ENCODE results near the gene PRF1. TPM values are rescaled to one million over a fixed set of nuclear protein-coding genes. Genes with fewer than 3 reads are reported as not detected.
"Not testable (repeated sequence)": the region's sequence is repeated elsewhere in the genome, so short reads cannot be mapped to it uniquely, and the experiment has no call there.

PRF1 gene
- total and polyA plus RNA-seq, 2 donors (not counting 1 experiment from before 2014, with no cell fraction given), result 1.0 to 1.9 TPM

- no peaks in the 10 kb centered on the region for H3K36me3 ChIP-seq (replicated peaks in 1 of 2; ENCODE audit: control extremely low read depth in 1 of 2, control insufficient read depth in 1 of 2, extremely low read depth in 1 of 2, insufficient read depth in 2 of 2, low read length in 1 of 2)
- ChIA-PET CTCF (no interaction called here), POLR2A (no interaction called here)
- no peaks in the 10 kb centered on the region for H3K4me1 Mint-ChIP-seq
- no peaks in the 10 kb centered on the region for H3K4me1 ChIP-seq (ENCODE audit: control insufficient read depth in 2 of 2, insufficient read depth in 2 of 2, low read length in 2 of 2)
- H3K27me3 Mint-ChIP-seq, result peaks cover 14% of the 10 kb centered on the region
- H4K20me1 ChIP-seq (ENCODE audit: control insufficient read depth, insufficient read depth, low read length, poor library complexity, severe bottlenecking), result no peaks in the 10 kb centered on the region
- intact Hi-C loops (cut with micrococcal nuclease), result no loop called here
- no peak overlapping the region for H3K27ac ChIP-seq (ENCODE audit: low read length in 2 of 2)
- peaks cover 2 to 13% (median 6%) of the 10 kb centered on the region in 3 donors for H3K9me3 ChIP-seq (ENCODE audit: control extremely low read depth in 1 of 3, control insufficient read depth in 2 of 3, insufficient read depth in 1 of 3, low read length in 2 of 3)
- no peaks in the 10 kb centered on the region for H3K79me2 ChIP-seq (ENCODE audit: control insufficient read depth, insufficient read depth, low read length)
- DNase-seq (no peak), ATAC-seq (ENCODE audit: low read depth) (no peak)
- WGBS (ENCODE audit: insufficient coverage), result 84% methylated on average over 3 of the region's 4 CpGs
- H3K9ac ChIP-seq (ENCODE audit: low read length), result no peak overlapping the region
- no peaks in the 10 kb centered on the region for H3K27me3 ChIP-seq (replicated peaks in 1 of 4; ENCODE audit: control extremely low read depth in 1 of 4, control insufficient read depth in 3 of 4, insufficient read depth in 4 of 4, low read length in 3 of 4)
- H3K27ac Mint-ChIP-seq, result no peak overlapping the region
- no peak overlapping the region for H3K4me2 ChIP-seq (replicated peaks; ENCODE audit: low read depth, low read length, poor library complexity, severe bottlenecking)
- no peak overlapping the region for H2AFZ ChIP-seq (ENCODE audit: insufficient read depth, low read depth, low read length, poor library complexity, severe bottlenecking)
- H3K4me3 ChIP-seq (ENCODE audit: control extremely low read depth in 1 of 5, extremely low read depth in 1 of 5, insufficient read depth in 1 of 5, low read depth in 2 of 5, low read length in 4 of 5), result no peak overlapping the region
- H3K4me3 Mint-ChIP-seq, result no peak overlapping the region
- H3K9me3 Mint-ChIP-seq (ENCODE audit: insufficient read depth), result peaks cover 2% of the 10 kb centered on the region
- TF ChIP-seq EZH2 (IDR thresholded peaks at IDR 0.05; ENCODE audit: borderline replicate concordance, insufficient read depth, low read depth, low read length, poor library complexity, severe bottlenecking) (no peak), CTCF (IDR thresholded peaks at IDR 0.05) (no peak)
Observed at GRCh38 chr10:70634011-70634410, 31.5 kb upstream of the PRF1 start.

DNA sequence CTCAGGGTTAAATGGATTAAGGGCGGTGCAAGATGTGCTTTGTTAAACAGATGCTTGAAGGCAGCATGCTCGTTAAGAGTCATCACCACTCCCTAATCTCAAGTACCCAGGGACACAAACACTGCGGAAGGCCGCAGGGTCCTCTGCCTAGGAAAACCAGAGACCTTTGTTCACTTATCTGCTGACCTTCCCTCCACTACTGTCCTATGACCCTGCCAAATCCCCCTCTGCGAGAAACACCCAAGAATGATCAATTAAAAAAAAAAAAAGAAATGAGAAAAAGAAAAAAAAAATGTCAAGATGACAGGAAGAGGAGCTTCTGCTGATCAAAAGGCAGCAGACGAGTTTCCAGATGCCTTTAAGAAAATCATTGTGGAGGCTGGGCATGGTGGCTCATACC is 29.2 kb upstream of the PRF1 start:
- H4K20me1 ChIP-seq (ENCODE audit: control insufficient read depth, insufficient read depth, low read length, poor library complexity, severe bottlenecking); H3K4me1 ChIP-seq (ENCODE audit: control insufficient read depth in 2 of 2, insufficient read depth in 2 of 2, low read length in 2 of 2); ATAC-seq (ENCODE audit: low read depth); H3K27me3 ChIP-seq (replicated peaks in 1 of 4; ENCODE audit: control extremely low read depth in 1 of 4, control insufficient read depth in 3 of 4, insufficient read depth in 4 of 4, low read length in 3 of 4); H3K4me1 Mint-ChIP-seq; H3K4me3 Mint-ChIP-seq; H3K27ac Mint-ChIP-seq; H3K36me3 ChIP-seq (replicated peaks in 1 of 2; ENCODE audit: control extremely low read depth in 1 of 2, control insufficient read depth in 1 of 2, extremely low read depth in 1 of 2, insufficient read depth in 2 of 2, low read length in 1 of 2); H3K27ac ChIP-seq (ENCODE audit: low read length in 2 of 2); H3K4me2 ChIP-seq (replicated peaks; ENCODE audit: low read depth, low read length, poor library complexity, severe bottlenecking); H3K79me2 ChIP-seq (ENCODE audit: control insufficient read depth, insufficient read depth, low read length); POLR2A ChIA-PET; CTCF ChIA-PET; DNase-seq; H3K9ac ChIP-seq (ENCODE audit: low read length); intact Hi-C loops (cut with micrococcal nuclease); H3K9me3 Mint-ChIP-seq (ENCODE audit: insufficient read depth); H3K4me3 ChIP-seq (ENCODE audit: control extremely low read depth in 1 of 5, extremely low read depth in 1 of 5, insufficient read depth in 1 of 5, low read depth in 2 of 5, low read length in 4 of 5); H2AFZ ChIP-seq (ENCODE audit: insufficient read depth, low read depth, low read length, poor library complexity, severe bottlenecking): not testable (repeated sequence)
- WGBS (ENCODE audit: insufficient coverage), result 88% methylated on average over 1 of the region's 6 CpGs
- peaks cover 2 to 13% (median 6%) of the 10 kb centered on the region in 3 donors for H3K9me3 ChIP-seq (ENCODE audit: control extremely low read depth in 1 of 3, control insufficient read depth in 2 of 3, insufficient read depth in 1 of 3, low read length in 2 of 3)
- peaks cover 16% of the 10 kb centered on the region for H3K27me3 Mint-ChIP-seq
